HEK293T (cell line): ENCODE data around the gene MAFF.
"Not testable (repeated sequence)": the region's sequence is repeated elsewhere in the genome, so short reads cannot be mapped to it uniquely, and the experiment has no call there.

Source experiments
- CTCF ChIA-PET: fragments of 350-600 bp; formaldehyde crosslinking; extraction: SDS; loops from one replicate; lab custom pipeline; 2021; ENCODE audit warnings: antibody characterized with exemption, inconsistent platforms; lab: Yijun Ruan, JAX
- POLR2A ChIA-PET: fragments of 350-600 bp; formaldehyde crosslinking; extraction: SDS; loops from one replicate; lab custom pipeline; 2020; ENCODE audit warnings: antibody characterized with exemption, inconsistent platforms; lab: Yijun Ruan, JAX
- DNase-seq: peaks from one replicate; pipeline ENCODE4 v3.0.0; 2012; ENCODE audit warnings: mixed read lengths; ENCODE audit errors: extremely low spot score
- ARNT ChIP-seq: fragments of 450-650 bp; IDR thresholded peaks from 2 replicates; pipeline ENCODE4 v1.6.1; 2017; ENCODE audit warnings: mild to moderate bottlenecking
- BHLHE40 ChIP-seq: fragments of 450-650 bp; IDR thresholded peaks from 2 replicates; pipeline ENCODE4 v1.6.1; 2016; ENCODE audit warnings: mild to moderate bottlenecking, moderate library complexity, borderline replicate concordance
- CTBP1 ChIP-seq: fragments of 450-650 bp; IDR thresholded peaks from 2 replicates; pipeline ENCODE4 v1.6.1; 2016; ENCODE audit warnings: borderline replicate concordance
- ELF4 ChIP-seq: fragments of 450-650 bp; IDR thresholded peaks from 2 replicates; pipeline ENCODE4 v1.6.1; 2017; ENCODE audit warnings: antibody characterized with exemption
- FOXA1 ChIP-seq: fragments of 450-650 bp; IDR thresholded peaks from 2 replicates; pipeline ENCODE4 v1.6.1; 2016; ENCODE audit warnings: mild to moderate bottlenecking
- FOXK2 ChIP-seq: fragments of 450-650 bp; IDR thresholded peaks from 2 replicates; pipeline ENCODE4 v1.6.1; 2016; ENCODE audit warnings: mild to moderate bottlenecking
- FOXM1 ChIP-seq: fragments of 450-650 bp; IDR thresholded peaks from 2 replicates; pipeline ENCODE4 v1.6.1; 2017; ENCODE audit warnings: mild to moderate bottlenecking, borderline replicate concordance
- HDGF ChIP-seq: fragments of 450-650 bp; IDR thresholded peaks from 2 replicates; pipeline ENCODE4 v1.6.1; 2017; ENCODE audit warnings: antibody characterized with exemption, borderline replicate concordance
- L3MBTL2 ChIP-seq: fragments of 450-650 bp; conservative IDR thresholded peaks from 2 replicates; pipeline ENCODE4 v1.6.1; 2016; ENCODE audit warnings: mild to moderate bottlenecking
- LEF1 ChIP-seq: fragments of 450-650 bp; IDR thresholded peaks from 2 replicates; pipeline ENCODE4 v1.6.1; 2017; ENCODE audit warnings: mild to moderate bottlenecking, borderline replicate concordance
- NFRKB ChIP-seq: fragments of 450-650 bp; IDR thresholded peaks from 2 replicates; pipeline ENCODE4 v1.6.1; 2016; ENCODE audit warnings: mild to moderate bottlenecking, moderate library complexity
- PKNOX1 ChIP-seq: fragments of 450-650 bp; IDR thresholded peaks from 2 replicates; pipeline ENCODE4 v1.6.1; 2016
- SP1 ChIP-seq: fragments of 450-650 bp; IDR thresholded peaks from 2 replicates; pipeline ENCODE4 v1.6.1; 2017
- SUZ12 ChIP-seq: fragments of 450-650 bp; IDR thresholded peaks from 2 replicates; pipeline ENCODE4 v1.6.1; 2016; ENCODE audit warnings: mild to moderate bottlenecking
- TARDBP ChIP-seq: fragments of 450-650 bp; IDR thresholded peaks from 2 replicates; pipeline ENCODE4 v1.6.1; 2016
- ZNF384 ChIP-seq: fragments of 450-650 bp; IDR thresholded peaks from 2 replicates; pipeline ENCODE4 v1.6.1; 2016

The MAFF gene

GRCh38 chr22:38230108-38230825 is 28.5 kb downstream of the MAFF start:
- peak; percentile 62 for DNase-seq
- ChIA-PET POLR2A (no interaction called here), CTCF (interaction anchor here (0.9 to 1.2 kb wide), 3 partner anchors 116 to 194 kb away, joined by 3 to 4 read pairs (median 4); no protein-coding TSS in a partner anchor)
- no peak for TF ChIP-seq SUZ12
- TF ChIP-seq ARNT = no peak
- TF ChIP-seq TARDBP = no peak
- no peak for TF ChIP-seq ELF4
- TF ChIP-seq L3MBTL2 = no peak
- TF ChIP-seq FOXK2 = no peak
- TF ChIP-seq FOXM1 = no peak
- TF ChIP-seq LEF1 = no peak
- TF ChIP-seq CTBP1 = no peak
- no peak for TF ChIP-seq ZNF384

- DNase-seq = no peak
- no peak for TF ChIP-seq FOXM1
- TF ChIP-seq ELF4 = no peak
- TF ChIP-seq NFRKB = no peak
- no peak for TF ChIP-seq PKNOX1
- no peak for TF ChIP-seq SUZ12
- TF ChIP-seq BHLHE40 = no peak
- TF ChIP-seq FOXK2 = no peak
- TF ChIP-seq FOXA1 = no peak
- no peak for TF ChIP-seq HDGF
- TF ChIP-seq SP1 = no peak
- no peak for TF ChIP-seq ARNT
- no peak for TF ChIP-seq ZNF384
- no peak for TF ChIP-seq TARDBP
- TF ChIP-seq L3MBTL2 = no peak
- TF ChIP-seq LEF1 = no peak
- no peak for TF ChIP-seq CTBP1
- CTCF ChIA-PET = no interaction called here
- POLR2A ChIA-PET = no interaction called here
Observed at GRCh38 chr22:38230916-38231315, 29.1 kb downstream of the MAFF start.

- no peak for DNase-seq
- ChIA-PET POLR2A (no interaction called here), CTCF (no interaction called here)
- TF ChIP-seq ZNF384 = no peak
Observed at GRCh38 chr22:38232196-38232595, 30.4 kb downstream of the MAFF start.

- ChIA-PET POLR2A (no interaction called here), CTCF (interaction anchor here (0.8 kb wide), 1 partner anchor 118 kb away, joined by 5 read pairs; no protein-coding TSS in a partner anchor)
- TF ChIP-seq FOXK2 (no peak), FOXA1 (no peak), L3MBTL2 (no peak), NFRKB (no peak), HDGF (no peak), FOXM1 (no peak), ARNT (no peak), ELF4 (no peak), LEF1 (no peak), TARDBP (no peak), PKNOX1 (no peak), BHLHE40 (no peak), SP1 (no peak), ZNF384 (no peak), CTBP1 (no peak)
- no peak for DNase-seq
Observed at GRCh38 chr22:38233427-38233826, 31.6 kb downstream of the MAFF start.

GRCh38 chr22:38233856-38234255 is 32.1 kb downstream of the MAFF start:
- CTCF ChIA-PET, DNase-seq: not testable (repeated sequence)
- POLR2A ChIA-PET = interaction anchor here (1.2 kb wide), 1 partner anchor 12 kb away, joined by 3 read pairs; no protein-coding TSS in a partner anchor

- ChIA-PET CTCF (no interaction called here), POLR2A (interaction anchor here (1.2 kb wide), 1 partner anchor 11 kb away, joined by 3 read pairs; no protein-coding TSS in a partner anchor)
- no peak for TF ChIP-seq HDGF
- TF ChIP-seq PKNOX1 = no peak
- no peak for TF ChIP-seq FOXA1
- TF ChIP-seq ARNT = no peak
- no peak for TF ChIP-seq FOXK2
- TF ChIP-seq NFRKB = no peak
- no peak for DNase-seq
Observed at GRCh38 chr22:38235240-38235850, 33.6 kb downstream of the MAFF start.
